BJ (cell line): Measurements from ENCODE around the gene SLC7A7. TPM values are rescaled to one million over a fixed set of nuclear protein-coding genes. Genes with fewer than 3 reads are reported as not detected.
"Not testable (repeated sequence)": the region's sequence is repeated elsewhere in the genome, so short reads cannot be mapped to it uniquely, and the experiment has no call there.

Experiments
- CTCF ChIA-PET: fragments of 350-600 bp; formaldehyde crosslinking; extraction: SDS; loops from one replicate; lab custom pipeline; 2021; ENCODE audit warnings: antibody characterized with exemption, inconsistent platforms; lab: Yijun Ruan, JAX
- POLR2A ChIA-PET: fragments of 300-600 bp; sonication (Branson Sonifier 250); formaldehyde crosslinking; extraction: SDS; loops from one replicate; lab custom pipeline; 2021; ENCODE audit warnings: antibody characterized with exemption; lab: Charles Lee
- DNase-seq: peaks from one replicate; pipeline ENCODE4 v3.0.0-alpha.2; 2011; ENCODE audit warnings: low read depth
- H3K27me3 ChIP-seq: 2 replicates; pipeline ENCODE4 v1.6.0; 2011; ENCODE audit warnings: low read length; ENCODE audit not compliant: control insufficient read depth, insufficient read depth
- H3K36me3 ChIP-seq: 2 replicates; pipeline ENCODE4 v1.5.1; 2011; ENCODE audit warnings: low read length; ENCODE audit not compliant: control insufficient read depth, insufficient read depth
- H3K4me3 ChIP-seq: 2 replicates; pipeline ENCODE4 v1.5.1; 2011; ENCODE audit warnings: low read depth, mild to moderate bottlenecking, control low read depth, low read length
- CTCF ChIP-seq: IDR thresholded peaks from 2 replicates; pipeline ENCODE4 v1.5.1; 2011; ENCODE audit warnings: low read depth, mild to moderate bottlenecking, control low read depth, inconsistent platforms, low read length, moderate library complexity; ENCODE audit not compliant: insufficient read depth
- polyA minus RNA-seq: library from RNA; depleted of rRNA, polyadenylated mRNA; stranded (reverse); fragments of >200 nt; gene quantifications from 2 replicates; pipeline ENCODE4 v1.2.3, GENCODE V29; 2011; rRNA and poly(A)+ RNA removed
- polyA plus RNA-seq: library from polyadenylated mRNA; depleted of rRNA; stranded (reverse); fragments of >200 nt; gene quantifications from 2 replicates; pipeline ENCODE4 v1.2.3, GENCODE V29; 2011; rRNA removed

The SLC7A7 gene
- 7.5 and 9.4 TPM in 2 replicates for polyA plus RNA-seq
- polyA minus RNA-seq: 5.3 and 8.2 TPM in 2 replicates

GRCh38 chr14:22814941-22815713 is at the start of gene SLC7A7:
TSS of gene SLC7A7 (minus strand) at chr14:22815435. CDS start at chr14:22813398, 2,037 bp downstream.
- no peak within 1 kb of the TSS for H3K4me3 ChIP-seq

GRCh38 chr14:22864979-22865378 is 49.7 kb upstream of the SLC7A7 start:
- H3K4me3 ChIP-seq: no peak overlapping the region
- no peaks in the 10 kb centered on the region for H3K36me3 ChIP-seq
- ChIA-PET CTCF (interaction anchor here (1.4 to 6.0 kb wide), 4 partner anchors 12 to 295 kb away, joined by 4 to 44 read pairs (median 5); no protein-coding TSS in a partner anchor), POLR2A (no interaction called here)
- H3K27me3 ChIP-seq: no peaks in the 10 kb centered on the region; the same call in 1 of the 2 replicates
- DNase-seq: no peak
- no peak for TF ChIP-seq CTCF

More at GRCh38 chr14:22814941-22815713, at the start of gene SLC7A7:
- no peak for DNase-seq
- no peak for TF ChIP-seq CTCF
- ChIA-PET POLR2A (no interaction called here), CTCF (interaction anchor here (0.6 to 1.4 kb wide), 3 partner anchors 8 to 258 kb away, joined by 3 to 5 read pairs (median 3); no protein-coding TSS in a partner anchor)
- Histone ChIP-seq H3K27me3 (no peaks in the 10 kb centered on the region), H3K36me3 (no peaks in the 10 kb centered on the region)

- no peak for TF ChIP-seq CTCF
- Histone ChIP-seq H3K36me3 (no peaks in the 10 kb centered on the region), H3K27me3 (no peaks in the 10 kb centered on the region; the same call in 1 of the 2 replicates), H3K4me3 (no peak overlapping the region)
- DNase-seq: no peak
- POLR2A ChIA-PET: no interaction called here
- CTCF ChIA-PET: interaction anchor here (0.8 to 6.8 kb wide), 5 partner anchors 8 to 305 kb away, joined by 3 to 44 read pairs (median 9); partner anchors contain the start of genes LRP10 and OXA1L
These were observed 46.4 kb upstream of the SLC7A7 start for GRCh38 chr14:22861651-22862050.

GRCh38 chr14:22860377-22860776 is 45.1 kb upstream of the SLC7A7 start:
- DNase-seq, POLR2A ChIA-PET, H3K27me3 ChIP-seq, H3K36me3 ChIP-seq, H3K4me3 ChIP-seq: not testable (repeated sequence)
- CTCF ChIA-PET: interaction anchor here (0.9 to 6.8 kb wide), 5 partner anchors 10 to 321 kb away, joined by 3 to 34 read pairs (median 5); partner anchors contain the start of gene LRP10

GRCh38 chr14:22856428-22856827 is 41.2 kb upstream of the SLC7A7 start:
- Histone ChIP-seq H3K36me3 (no peaks in the 10 kb centered on the region), H3K27me3 (no peaks in the 10 kb centered on the region), H3K4me3 (no peak overlapping the region)
- CTCF ChIA-PET: interaction anchor here (1.6 to 7.7 kb wide), 3 partner anchors 16 to 199 kb away, joined by 4 to 69 read pairs (median 34); partner anchors contain the start of gene LRP10
- no peak for DNase-seq
- POLR2A ChIA-PET: no interaction called here
- TF ChIP-seq CTCF: no peak
